Vagina (tissue), 1 donor: ENCODE measurements around the gene VASH1. TPM values are rescaled to one million over a fixed set of nuclear protein-coding genes. Genes with fewer than 3 reads are reported as not detected.

ENCODE experiments used
- total RNA-seq: library from RNA; depleted of rRNA; stranded (reverse); fragments of >200 nt; gene quantifications from one replicate; pipeline ENCODE4 v1.2.3, GENCODE V29; 2016

Gene VASH1
- total RNA-seq, 1 donor from 2014 or later = 6.1 TPM

Other genes with a start within 250 kb of the VASH1 start
- 13.0 TPM for gene ANGEL1, start 51.4 kb downstream of the VASH1 start, total RNA-seq
- gene LRRC74A, start 64.9 kb downstream of the VASH1 start, total RNA-seq = not detected